GM20431 (cell line): ENCODE results near the gene L3MBTL2.
"Not testable (repeated sequence)": the region's sequence is repeated elsewhere in the genome, so short reads cannot be mapped to it uniquely, and the experiment has no call there.

Experiments used
- in situ Hi-C: fragments of 300-500 bp; cut with MseI, MboI; formaldehyde crosslinking; loops from one replicate; pipeline ENCODE4 v1.15.0; 2020; ENCODE audit warnings: low sequenced_read_pairs; ENCODE audit not compliant: unreplicated experiment

L3MBTL2 gene

GRCh38 chr22:41204992-41205900 lies at the start of gene L3MBTL2:
L3MBTL2 (plus strand) TSS chr22:41205312; CDS start chr22:41205363, 51 bp downstream.
- in situ Hi-C loops = no loop called here

DNA sequence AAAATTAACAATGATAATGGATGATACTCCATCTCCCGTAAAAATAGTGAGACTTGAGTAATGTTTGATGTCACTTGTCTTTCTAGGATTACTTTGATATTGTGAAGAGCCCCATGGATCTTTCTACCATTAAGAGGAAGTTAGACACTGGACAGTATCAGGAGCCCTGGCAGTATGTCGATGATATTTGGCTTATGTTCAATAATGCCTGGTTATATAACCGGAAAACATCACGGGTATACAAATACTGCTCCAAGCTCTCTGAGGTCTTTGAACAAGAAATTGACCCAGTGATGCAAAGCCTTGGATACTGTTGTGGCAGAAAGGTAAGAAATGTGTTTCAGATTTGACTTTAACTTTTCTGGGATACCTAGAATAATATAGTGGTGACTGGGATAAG lies 48.0 kb upstream of the L3MBTL2 start:
- in situ Hi-C loops = no loop called here

DNA sequence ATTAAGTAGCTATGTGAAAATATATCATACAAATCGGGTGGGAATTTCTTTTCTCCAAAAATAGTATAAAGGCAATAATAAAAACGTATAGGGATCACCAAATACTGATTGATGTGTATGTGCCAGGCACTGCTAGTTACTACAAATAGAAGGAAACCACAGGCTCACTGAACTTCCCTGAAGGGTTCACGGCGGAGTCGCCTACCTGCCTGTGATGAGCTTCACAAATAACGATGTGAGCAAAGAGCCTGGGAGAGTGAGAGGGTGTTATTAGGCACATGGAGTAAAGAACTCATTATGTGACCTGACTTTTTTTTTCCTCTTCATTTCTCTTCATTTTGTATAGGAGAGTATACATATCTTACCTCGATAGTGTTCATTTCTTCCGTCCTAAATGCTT lies 36.0 kb upstream of the L3MBTL2 start:
- in situ Hi-C loops = no loop called here

DNA sequence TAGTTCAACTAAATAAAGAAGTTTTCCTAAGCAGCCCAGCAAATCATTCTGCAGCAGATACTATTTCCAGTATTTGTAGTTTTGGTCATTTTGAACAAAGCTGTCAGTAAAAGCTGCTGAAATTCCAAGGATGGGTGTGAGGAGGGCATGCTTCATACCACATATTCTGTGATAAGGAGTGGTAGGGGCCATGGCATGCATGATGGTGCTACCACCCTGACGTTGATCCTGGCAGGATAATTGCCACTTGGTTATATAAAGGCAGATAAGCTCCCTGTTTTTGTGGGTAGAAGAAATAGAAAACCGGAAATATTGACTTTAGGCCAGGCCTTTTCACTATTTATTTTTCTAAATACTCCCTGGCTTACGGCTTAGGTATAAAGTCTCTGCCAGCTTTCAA lies 33.1 kb upstream of the L3MBTL2 start:
- in situ Hi-C loops = no loop called here

DNA sequence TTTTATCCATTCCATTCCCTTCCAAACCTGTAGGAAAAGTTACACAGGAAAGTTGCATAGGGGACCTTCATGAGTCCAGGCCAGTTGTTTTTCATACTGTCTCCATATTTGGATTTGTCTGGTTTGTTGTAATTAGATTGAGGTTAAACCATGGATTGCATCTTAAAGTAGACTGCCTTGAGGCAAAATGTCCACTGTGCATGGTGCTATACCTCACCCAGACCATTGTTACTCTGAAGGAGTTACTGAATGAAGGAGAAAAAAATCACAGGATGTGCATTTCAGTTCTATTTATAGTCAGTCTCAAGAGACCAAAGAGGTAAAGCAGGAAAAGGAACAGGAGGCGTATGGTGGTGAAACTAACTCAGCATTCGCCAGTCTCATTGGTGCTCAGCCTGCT lies 29.6 kb upstream of the L3MBTL2 start:
- in situ Hi-C loops = no loop called here

DNA sequence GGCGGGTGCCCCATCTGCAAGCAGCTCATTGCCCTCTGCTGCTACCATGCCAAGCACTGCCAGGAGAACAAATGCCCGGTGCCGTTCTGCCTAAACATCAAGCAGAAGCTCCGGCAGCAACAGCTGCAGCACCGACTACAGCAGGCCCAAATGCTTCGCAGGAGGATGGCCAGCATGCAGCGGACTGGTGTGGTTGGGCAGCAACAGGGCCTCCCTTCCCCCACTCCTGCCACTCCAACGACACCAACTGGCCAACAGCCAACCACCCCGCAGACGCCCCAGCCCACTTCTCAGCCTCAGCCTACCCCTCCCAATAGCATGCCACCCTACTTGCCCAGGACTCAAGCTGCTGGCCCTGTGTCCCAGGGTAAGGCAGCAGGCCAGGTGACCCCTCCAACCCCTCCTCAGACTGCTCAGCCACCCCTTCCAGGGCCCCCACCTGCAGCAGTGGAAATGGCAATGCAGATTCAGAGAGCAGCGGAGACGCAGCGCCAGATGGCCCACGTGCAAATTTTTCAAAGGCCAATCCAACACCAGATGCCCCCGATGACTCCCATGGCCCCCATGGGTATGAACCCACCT lies 28.0 kb upstream of the L3MBTL2 start:
- in situ Hi-C loops = no loop called here

DNA sequence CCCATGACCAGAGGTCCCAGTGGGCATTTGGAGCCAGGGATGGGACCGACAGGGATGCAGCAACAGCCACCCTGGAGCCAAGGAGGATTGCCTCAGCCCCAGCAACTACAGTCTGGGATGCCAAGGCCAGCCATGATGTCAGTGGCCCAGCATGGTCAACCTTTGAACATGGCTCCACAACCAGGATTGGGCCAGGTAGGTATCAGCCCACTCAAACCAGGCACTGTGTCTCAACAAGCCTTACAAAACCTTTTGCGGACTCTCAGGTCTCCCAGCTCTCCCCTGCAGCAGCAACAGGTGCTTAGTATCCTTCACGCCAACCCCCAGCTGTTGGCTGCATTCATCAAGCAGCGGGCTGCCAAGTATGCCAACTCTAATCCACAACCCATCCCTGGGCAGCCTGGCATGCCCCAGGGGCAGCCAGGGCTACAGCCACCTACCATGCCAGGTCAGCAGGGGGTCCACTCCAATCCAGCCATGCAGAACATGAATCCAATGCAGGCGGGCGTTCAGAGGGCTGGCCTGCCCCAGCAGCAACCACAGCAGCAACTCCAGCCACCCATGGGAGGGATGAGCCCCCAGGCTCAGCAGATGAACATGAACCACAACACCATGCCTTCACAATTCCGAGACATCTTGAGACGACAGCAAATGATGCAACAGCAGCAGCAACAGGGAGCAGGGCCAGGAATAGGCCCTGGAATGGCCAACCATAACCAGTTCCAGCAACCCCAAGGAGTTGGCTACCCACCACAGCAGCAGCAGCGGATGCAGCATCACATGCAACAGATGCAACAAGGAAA lies 27.3 kb upstream of the L3MBTL2 start:
- in situ Hi-C loops = no loop called here

DNA sequence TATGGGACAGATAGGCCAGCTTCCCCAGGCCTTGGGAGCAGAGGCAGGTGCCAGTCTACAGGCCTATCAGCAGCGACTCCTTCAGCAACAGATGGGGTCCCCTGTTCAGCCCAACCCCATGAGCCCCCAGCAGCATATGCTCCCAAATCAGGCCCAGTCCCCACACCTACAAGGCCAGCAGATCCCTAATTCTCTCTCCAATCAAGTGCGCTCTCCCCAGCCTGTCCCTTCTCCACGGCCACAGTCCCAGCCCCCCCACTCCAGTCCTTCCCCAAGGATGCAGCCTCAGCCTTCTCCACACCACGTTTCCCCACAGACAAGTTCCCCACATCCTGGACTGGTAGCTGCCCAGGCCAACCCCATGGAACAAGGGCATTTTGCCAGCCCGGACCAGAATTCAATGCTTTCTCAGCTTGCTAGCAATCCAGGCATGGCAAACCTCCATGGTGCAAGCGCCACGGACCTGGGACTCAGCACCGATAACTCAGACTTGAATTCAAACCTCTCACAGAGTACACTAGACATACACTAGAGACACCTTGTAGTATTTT lies 26.6 kb upstream of the L3MBTL2 start:
- in situ Hi-C loops = no loop called here

GRCh38 chr22:41180362-41180761 lies 24.8 kb upstream of the L3MBTL2 start:
- in situ Hi-C loops = not testable (repeated sequence)

- in situ Hi-C loops = no loop called here
Measured at GRCh38 chr22:41180926-41181325, 24.2 kb upstream of the L3MBTL2 start.

GRCh38 chr22:41181349-41182241 lies 23.5 kb upstream of the L3MBTL2 start:
- in situ Hi-C loops = no loop called here

DNA sequence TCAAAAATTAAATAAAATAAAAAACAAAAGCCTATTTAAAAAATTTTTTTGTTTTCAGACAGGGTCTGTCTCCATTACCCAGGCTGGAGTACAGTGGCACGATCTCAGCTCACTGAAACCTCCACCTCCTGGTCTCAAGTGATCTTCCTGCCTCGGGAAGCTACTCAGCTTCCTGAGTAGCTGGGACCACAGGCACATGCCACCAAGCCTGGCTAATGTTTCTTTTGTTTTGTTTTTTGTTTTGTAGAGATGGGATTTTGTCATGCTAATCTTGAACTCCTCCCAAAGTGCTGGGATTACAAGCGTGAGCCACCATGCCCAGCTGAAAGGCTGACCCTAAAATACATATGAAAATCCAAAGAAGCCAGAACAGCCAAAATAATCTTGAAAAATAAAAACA lies 20.4 kb upstream of the L3MBTL2 start:
- in situ Hi-C loops = no loop called here

DNA sequence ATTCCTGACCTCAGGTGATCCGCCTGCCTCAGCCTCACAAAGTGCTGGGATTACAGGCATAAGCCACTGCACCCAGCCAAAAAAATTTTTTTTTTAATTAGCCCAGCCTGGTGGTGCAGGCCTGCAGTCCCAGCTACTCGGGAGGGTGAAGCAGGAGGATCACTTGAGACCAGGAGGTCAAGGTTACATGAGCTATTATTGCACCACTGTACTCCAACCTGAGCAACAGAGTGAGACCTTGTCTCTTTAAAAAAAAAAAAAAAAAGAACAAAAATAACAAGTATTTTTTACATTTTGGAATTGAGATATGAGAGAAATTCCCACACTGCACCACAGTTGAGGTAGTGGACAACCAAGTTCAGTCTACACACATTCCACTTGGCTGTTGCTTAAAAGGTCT lies 13.6 kb upstream of the L3MBTL2 start:
- in situ Hi-C loops = no loop called here

GRCh38 chr22:41193829-41194228 lies 11.3 kb upstream of the L3MBTL2 start:
- in situ Hi-C loops = no loop called here

- in situ Hi-C loops = no loop called here
Measured at GRCh38 chr22:41197038-41197972, 7.8 kb upstream of the L3MBTL2 start.

DNA sequence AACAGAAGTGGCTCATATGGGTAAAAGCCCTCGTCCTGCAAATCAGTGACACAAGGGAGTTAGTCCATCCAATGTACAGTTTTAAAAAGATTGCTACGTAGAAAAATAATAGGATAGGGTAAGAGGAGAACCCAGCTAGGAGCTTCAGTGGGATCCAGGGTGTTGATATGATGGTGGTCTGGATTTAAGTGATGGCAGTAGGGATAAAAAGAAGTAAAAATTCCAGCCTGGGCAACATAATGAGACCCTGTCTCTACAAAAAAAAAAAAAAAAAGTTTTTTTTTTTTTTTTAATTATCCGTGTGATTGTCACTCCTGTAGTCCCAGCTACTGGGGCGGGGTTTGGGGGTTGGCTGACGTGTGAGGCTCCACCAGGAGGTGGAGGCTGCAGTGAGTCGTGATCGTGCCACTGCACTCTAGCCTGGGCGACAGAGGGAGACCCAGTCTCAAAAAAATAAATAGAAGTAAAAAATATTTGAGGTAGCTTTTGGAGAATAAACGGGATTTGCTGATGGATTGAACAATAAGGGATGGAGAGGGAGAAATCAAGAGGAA lies 7.0 kb upstream of the L3MBTL2 start:
- in situ Hi-C loops = no loop called here

DNA sequence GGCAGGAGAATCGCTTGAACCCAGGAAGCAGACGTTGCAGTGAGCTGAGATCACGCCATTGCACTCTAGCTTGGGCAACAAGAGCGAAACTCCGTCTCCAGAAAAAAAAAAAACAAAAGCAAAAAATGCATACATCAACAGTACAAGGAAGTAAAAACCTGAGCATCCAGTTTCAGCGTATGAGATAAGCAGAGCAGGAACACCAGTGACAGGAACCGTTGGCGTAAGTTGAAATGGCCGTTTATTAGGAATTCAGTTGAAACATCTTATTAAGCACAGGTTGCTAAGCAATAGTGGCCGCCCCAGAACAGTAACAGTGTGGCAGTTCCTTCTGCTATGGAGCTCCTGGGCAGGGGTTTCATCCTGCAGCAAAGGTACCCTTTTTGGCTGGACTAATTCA lies 4.0 kb upstream of the L3MBTL2 start:
- in situ Hi-C loops = no loop called here

DNA sequence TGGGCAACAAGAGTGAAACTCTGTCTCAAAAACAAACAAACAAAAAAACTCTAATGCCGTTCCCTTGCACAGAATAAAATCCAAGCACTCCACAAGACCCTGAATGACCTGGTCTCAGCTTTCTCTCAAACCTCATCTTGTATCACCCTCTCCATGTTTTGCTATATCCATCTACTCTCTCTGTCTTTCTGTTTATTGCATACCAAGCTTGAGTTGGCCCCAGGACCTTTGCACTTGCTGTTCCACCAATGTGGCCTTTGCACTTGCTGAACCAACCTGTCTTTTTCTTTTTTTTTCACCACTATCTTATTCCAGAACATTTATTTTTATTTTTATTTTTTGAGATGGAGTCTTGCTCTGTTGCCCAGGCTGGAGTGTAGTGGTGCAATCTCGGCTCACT lies 2.0 kb upstream of the L3MBTL2 start:
- in situ Hi-C loops = no loop called here
